ENCODE results near the gene SYNPO2. TPM values are rescaled to one million over a fixed set of nuclear protein-coding genes. Genes with fewer than 3 reads are reported as not detected.

The SYNPO2 gene
- total RNA-seq, 3 donors from 2014 or later: 18.9 to 804 (median 91.1) TPM

DNA sequence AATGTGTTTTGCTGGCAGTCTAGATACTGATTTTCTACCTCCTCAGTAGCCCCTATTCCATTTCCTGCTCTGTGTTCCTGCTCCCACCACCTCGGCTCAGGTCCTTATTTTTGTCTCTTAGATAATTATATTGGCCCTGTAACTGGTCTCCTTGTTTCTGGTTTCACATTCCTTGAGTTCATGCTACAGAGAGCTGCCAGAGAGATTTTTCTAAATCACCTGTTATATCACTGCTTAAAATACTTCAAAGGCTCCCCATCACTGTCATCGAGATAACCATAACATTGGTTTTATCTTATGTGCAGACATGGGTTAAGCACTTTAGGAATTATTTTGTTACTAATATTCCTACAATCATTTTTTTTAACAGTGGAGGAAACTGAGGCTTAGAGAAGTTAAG, 9.6 kb downstream of the SYNPO2 start:
- Histone ChIP-seq H3K4me1 (ENCODE audit: low read depth) (no peaks in the 10 kb centered on the region), H3K4me3 (no peak overlapping the region), H3K9me3 (no peaks in the 10 kb centered on the region), H3K36me3 (ENCODE audit: low read depth) (no peaks in the 10 kb centered on the region)
- ATAC-seq (no peak), DNase-seq (no peak)
- intact Hi-C loops (cut with DNase I, micrococcal nuclease): loop anchor here (10.0 kb wide), 1 partner anchor 67 kb away; no protein-coding TSS in a partner anchor
- TF ChIP-seq, protein P1, sequence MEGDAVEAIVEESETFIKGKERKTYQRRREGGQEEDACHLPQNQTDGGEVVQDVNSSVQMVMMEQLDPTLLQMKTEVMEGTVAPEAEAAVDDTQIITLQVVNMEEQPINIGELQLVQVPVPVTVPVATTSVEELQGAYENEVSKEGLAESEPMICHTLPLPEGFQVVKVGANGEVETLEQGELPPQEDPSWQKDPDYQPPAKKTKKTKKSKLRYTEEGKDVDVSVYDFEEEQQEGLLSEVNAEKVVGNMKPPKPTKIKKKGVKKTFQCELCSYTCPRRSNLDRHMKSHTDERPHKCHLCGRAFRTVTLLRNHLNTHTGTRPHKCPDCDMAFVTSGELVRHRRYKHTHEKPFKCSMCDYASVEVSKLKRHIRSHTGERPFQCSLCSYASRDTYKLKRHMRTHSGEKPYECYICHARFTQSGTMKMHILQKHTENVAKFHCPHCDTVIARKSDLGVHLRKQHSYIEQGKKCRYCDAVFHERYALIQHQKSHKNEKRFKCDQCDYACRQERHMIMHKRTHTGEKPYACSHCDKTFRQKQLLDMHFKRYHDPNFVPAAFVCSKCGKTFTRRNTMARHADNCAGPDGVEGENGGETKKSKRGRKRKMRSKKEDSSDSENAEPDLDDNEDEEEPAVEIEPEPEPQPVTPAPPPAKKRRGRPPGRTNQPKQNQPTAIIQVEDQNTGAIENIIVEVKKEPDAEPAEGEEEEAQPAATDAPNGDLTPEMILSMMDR (IDR thresholded peaks at IDR 0.05): no peak

DNA sequence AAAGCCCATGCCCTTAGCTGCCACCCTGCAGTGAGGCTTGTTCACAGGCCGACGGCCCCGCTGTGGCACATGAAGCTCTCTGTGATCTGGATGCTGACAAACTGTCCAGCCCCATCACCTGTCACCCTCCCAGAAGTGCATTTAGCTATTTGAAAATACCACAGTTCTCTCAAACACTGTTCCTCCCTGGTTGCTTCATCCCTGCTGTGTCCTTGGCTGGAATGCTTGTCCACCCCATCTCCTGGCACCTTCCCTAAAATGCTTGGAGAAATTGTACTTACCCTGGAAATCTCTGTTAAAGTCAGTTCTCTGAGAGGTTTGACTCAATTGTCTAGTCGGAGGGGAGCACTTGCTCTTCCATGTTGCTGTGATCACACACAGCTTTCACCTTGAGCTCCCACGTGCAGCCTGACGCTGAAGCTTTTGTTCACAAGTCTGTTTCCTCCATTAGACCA, 10.1 kb downstream of the SYNPO2 start:
- Histone ChIP-seq H3K36me3 (ENCODE audit: low read depth) (no peaks in the 10 kb centered on the region), H3K4me3 (no peak overlapping the region)
- DNase-seq: no peak

GRCh38 chr4:118904418-118904817, 15.8 kb downstream of the SYNPO2 start:
- intact Hi-C loops (cut with DNase I, micrococcal nuclease): no loop called here
- no peaks in the 10 kb centered on the region for H3K9me3 ChIP-seq
- ATAC-seq: no peak
- H3K4me3 ChIP-seq: no peak overlapping the region
- no peaks in the 10 kb centered on the region for H3K4me1 ChIP-seq (ENCODE audit: low read depth)
- DNase-seq: no peak
- H3K36me3 ChIP-seq (ENCODE audit: low read depth): no peaks in the 10 kb centered on the region
- TF ChIP-seq, protein P1 (IDR thresholded peaks at IDR 0.05): no peak

More for the DNA sequence above, 10.1 kb downstream of the SYNPO2 start:
- intact Hi-C loops (cut with DNase I, micrococcal nuclease): loop anchor here (10.0 kb wide), 1 partner anchor 66 kb away; no protein-coding TSS in a partner anchor
- H3K9me3 ChIP-seq: no peaks in the 10 kb centered on the region
- H3K4me1 ChIP-seq (ENCODE audit: low read depth): no peaks in the 10 kb centered on the region
- TF ChIP-seq, protein P1 (IDR thresholded peaks at IDR 0.05): no peak
- no peak for ATAC-seq

DNA sequence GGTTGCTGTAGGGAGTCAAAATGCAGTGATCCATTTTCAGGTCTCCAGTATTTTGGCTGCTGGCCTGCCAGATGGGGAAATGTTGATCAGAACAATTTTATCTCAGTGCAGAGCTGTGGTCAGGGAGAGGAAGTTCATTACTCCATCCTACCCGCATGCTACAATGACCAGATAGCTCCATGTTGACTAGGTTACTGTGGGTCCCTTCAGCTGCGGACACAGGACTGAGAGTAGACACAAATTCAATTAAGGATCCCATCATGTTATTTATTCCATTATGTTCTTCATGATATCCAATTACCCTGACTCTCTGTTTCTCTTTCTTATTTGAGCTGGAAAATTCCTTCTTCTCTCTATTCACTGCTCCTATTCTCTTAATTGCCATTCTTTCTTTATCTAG, 16.3 kb downstream of the SYNPO2 start:
- H3K4me1 ChIP-seq (ENCODE audit: low read depth): no peaks in the 10 kb centered on the region
- ATAC-seq (no peak), DNase-seq (no peak)
- no peak overlapping the region for H3K4me3 ChIP-seq
- no peaks in the 10 kb centered on the region for H3K9me3 ChIP-seq
- TF ChIP-seq, protein P1 (IDR thresholded peaks at IDR 0.05): no peak
- intact Hi-C loops (cut with DNase I, micrococcal nuclease): no loop called here
- H3K36me3 ChIP-seq (ENCODE audit: low read depth): no peaks in the 10 kb centered on the region

DNA sequence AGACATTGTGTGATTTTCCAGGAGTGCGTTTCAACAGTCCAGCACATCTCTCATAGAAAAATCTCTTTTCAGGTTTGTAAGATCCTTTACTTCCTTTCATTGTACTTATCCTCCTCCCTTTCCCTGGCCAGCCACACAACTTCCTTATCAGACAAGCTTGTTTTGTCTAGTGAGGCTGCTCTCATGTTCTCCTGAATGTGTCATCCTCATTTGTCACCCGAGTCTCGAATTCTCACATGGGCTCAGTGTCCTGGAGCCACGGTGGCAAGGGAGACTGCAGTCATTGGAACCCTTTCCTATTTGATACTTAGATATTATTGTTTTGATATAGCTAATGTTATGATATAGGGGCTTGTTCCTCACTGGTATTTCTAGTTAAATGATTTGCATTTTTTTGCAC, 16.9 kb downstream of the SYNPO2 start:
- DNase-seq (no peak), ATAC-seq (no peak)
- TF ChIP-seq, protein P1 (IDR thresholded peaks at IDR 0.05): no peak
- no peaks in the 10 kb centered on the region for H3K36me3 ChIP-seq (ENCODE audit: low read depth)
- no peaks in the 10 kb centered on the region for H3K9me3 ChIP-seq
- no peak overlapping the region for H3K4me3 ChIP-seq
- intact Hi-C loops (cut with DNase I, micrococcal nuclease): no loop called here
- no peaks in the 10 kb centered on the region for H3K4me1 ChIP-seq (ENCODE audit: low read depth)

All from mucosa of descending colon (tissue), 3 donors.